PC-9 (cell line): ENCODE results near the gene SLC25A21. TPM values are rescaled to one million over a fixed set of nuclear protein-coding genes. Genes with fewer than 3 reads are reported as not detected.
A peak's percentile ranks its signal among the peaks of the same experiment; 100 is the strongest.

Experiments
- BruUV-seq: library from RNA; stranded (reverse); fragments of 400-500 nt; replicated peaks from 2 replicates; lab custom pipeline; 2021; lab: Mats Ljungman, UMichigan
- CTCF ChIA-PET: fragments of 300-600 bp; sonication (Branson Sonifier 250); formaldehyde crosslinking; loops from one replicate; lab custom pipeline; 2022; ENCODE audit warnings: antibody characterized with exemption; lab: Charles Lee
- POLR2A ChIA-PET: fragments of 300-600 bp; sonication (Branson Sonifier 250); formaldehyde crosslinking; loops from one replicate; lab custom pipeline; 2022; ENCODE audit warnings: antibody characterized with exemption; ENCODE audit not compliant: unreplicated experiment; lab: Charles Lee
- DNase-seq, 2 experiments: peaks; one replicate each; pipeline versions ENCODE4 v3.0.0 to v3.0.0-alpha.2; 2015 to 2022; ENCODE audit warnings: mixed read lengths in 1 of 2
- H2AFZ ChIP-seq: fragments of 200-600 bp; sonication (generic); 2 replicates; pipeline ENCODE4 v1.8.1; 2017; ENCODE audit warnings: antibody characterized with exemption
- H3F3A ChIP-seq: fragments of 200-600 bp; sonication (generic); 2 replicates; pipeline ENCODE4 v1.8.1; 2017; ENCODE audit warnings: antibody characterized with exemption, mild to moderate bottlenecking, low read depth; ENCODE audit not compliant: insufficient read depth
- H3K27ac ChIP-seq: fragments of 200-600 bp; sonication (generic); 2 replicates; pipeline ENCODE4 v1.6.1; 2016; ENCODE audit warnings: mixed run types
- H3K27me3 ChIP-seq: fragments of 200-600 bp; sonication (generic); 2 replicates; pipeline ENCODE4 v1.6.1; 2016; ENCODE audit warnings: low read depth, mixed run types; ENCODE audit not compliant: insufficient read depth
- H3K36me3 ChIP-seq: fragments of 200-600 bp; sonication (generic); 2 replicates; pipeline ENCODE4 v1.6.1; 2016; ENCODE audit warnings: low read depth, mixed run types
- H3K4me1 ChIP-seq: fragments of 200-600 bp; sonication (generic); replicated peaks from 2 replicates; pipeline ENCODE4 v1.6.1; 2016; ENCODE audit warnings: mixed run types; ENCODE audit not compliant: insufficient read depth
- H3K4me2 ChIP-seq: fragments of 200-600 bp; sonication (generic); 2 replicates; pipeline ENCODE4 v1.6.1; 2017; ENCODE audit warnings: mixed run types
- H3K4me3 ChIP-seq: fragments of 200-600 bp; sonication (generic); 2 replicates; pipeline ENCODE4 v1.6.1; 2016; ENCODE audit warnings: mixed run types
- H3K79me2 ChIP-seq: fragments of 200-600 bp; sonication (generic); 2 replicates; pipeline ENCODE4 v1.6.1; 2017; ENCODE audit warnings: low read depth, mixed run types
- H3K9me2 ChIP-seq: fragments of 200-600 bp; sonication (generic); 2 replicates; pipeline ENCODE4 v1.8.1; 2017; ENCODE audit warnings: mild to moderate bottlenecking; ENCODE audit not compliant: insufficient read depth
- H3K9me3 ChIP-seq: fragments of 200-600 bp; sonication (generic); 2 replicates; pipeline ENCODE4 v1.8.1; 2016; ENCODE audit warnings: low read depth; ENCODE audit not compliant: insufficient read depth
- H4K20me1 ChIP-seq: fragments of 200-600 bp; sonication (generic); 2 replicates; pipeline ENCODE4 v1.8.1; 2017; ENCODE audit not compliant: insufficient read depth
- CTCF ChIP-seq: fragments of 200-600 bp; sonication (generic); conservative IDR thresholded peaks from 2 replicates; pipeline ENCODE4 v1.6.1; 2017; ENCODE audit warnings: mixed run types, antibody characterized with exemption, mild to moderate bottlenecking, moderate library complexity
- EZH2 ChIP-seq: fragments of 200-600 bp; sonication (generic); IDR thresholded peaks from 2 replicates; pipeline ENCODE4 v1.8.0; 2017; ENCODE audit warnings: antibody characterized with exemption, low read depth
- intact Hi-C: fragments of 100-400 bp; cut with micrococcal nuclease; formaldehyde crosslinking; loops from one replicate; pipeline ENCODE4 v1.10.0; 2022; ENCODE audit not compliant: unreplicated experiment
- total RNA-seq: library from RNA; stranded (reverse); gene quantifications from 2 replicates; pipeline ENCODE4 v1.2.3, GENCODE V29; 2021

SLC25A21 gene
- total RNA-seq, 1 experiment from 2014 or later, result 3.2 TPM

- no peaks in the 10 kb centered on the region for H3K36me3 ChIP-seq
- no peaks in the 10 kb centered on the region for H3K27me3 ChIP-seq
- no peak overlapping the region for H3K27ac ChIP-seq
- H3K4me1 ChIP-seq, result peaks cover 63% of the 10 kb centered on the region
- ChIA-PET CTCF (interaction anchor here (0.9 kb wide), 1 partner anchor 24 kb away, joined by 3 read pairs; no protein-coding TSS in a partner anchor), POLR2A (interaction anchor here (0.5 kb wide), 1 partner anchor 385 kb away, joined by 4 read pairs; no protein-coding TSS in a partner anchor)
- DNase-seq, result peak; percentile 32 to 88
- BruUV-seq, result no TSS peak
- intact Hi-C loops, result loop anchor here (5.0 kb wide), 2 partner anchors 171 to 206 kb away; no protein-coding TSS in a partner anchor
- H3K9me2 ChIP-seq, result no peaks in the 10 kb centered on the region
- no peak overlapping the region for H2AFZ ChIP-seq
- no peak overlapping the region for H3K4me3 ChIP-seq
- H3K9me3 ChIP-seq, result no peaks in the 10 kb centered on the region
- no peak for TF ChIP-seq EZH2
- no peak for TF ChIP-seq CTCF
- peaks cover 27% of the 10 kb centered on the region for H3F3A ChIP-seq
- no peaks in the 10 kb centered on the region for H4K20me1 ChIP-seq
- no peaks in the 10 kb centered on the region for H3K79me2 ChIP-seq
- 0 out of 2 replicates have a peak overlapping the region, but pooled peaks have one; percentile 3 for H3K4me2 ChIP-seq
Measured at GRCh38 chr14:36771028-36771640, 401.3 kb downstream of the SLC25A21 start.

- no peak overlapping the region for H3K4me3 ChIP-seq
- H3K9me3 ChIP-seq, result no peaks in the 10 kb centered on the region
- no peak for DNase-seq
- 0 out of 2 replicates have a peak overlapping the region, but pooled peaks have one; percentile 1 for H2AFZ ChIP-seq
- H3K4me1 ChIP-seq, result peaks cover 62% of the 10 kb centered on the region
- TF ChIP-seq CTCF (no peak), EZH2 (no peak)
- no peaks in the 10 kb centered on the region for H3K9me2 ChIP-seq
- no peaks in the 10 kb centered on the region for H4K20me1 ChIP-seq
- POLR2A ChIA-PET, result interaction anchor here (0.6 kb wide), 1 partner anchor 227 kb away, joined by 7 read pairs; no protein-coding TSS in a partner anchor
- CTCF ChIA-PET, result no interaction called here
- no peaks in the 10 kb centered on the region for H3K79me2 ChIP-seq
- no peaks in the 10 kb centered on the region for H3K27me3 ChIP-seq
- peaks cover 27% of the 10 kb centered on the region for H3F3A ChIP-seq
- no peak overlapping the region for H3K4me2 ChIP-seq
- BruUV-seq, result no TSS peak
- no peaks in the 10 kb centered on the region for H3K36me3 ChIP-seq
- intact Hi-C loops, result no loop called here
- H3K27ac ChIP-seq, result peak overlapping the region; percentile 75
Measured at GRCh38 chr14:36768638-36769337, 403.6 kb downstream of the SLC25A21 start.

GRCh38 chr14:36767603-36768281, 404.7 kb downstream of the SLC25A21 start:
- peaks cover 52% of the 10 kb centered on the region for H3K4me1 ChIP-seq
- peak overlapping the region; percentile 63 for H3K4me2 ChIP-seq
- DNase-seq, result peak; percentile 55 to 91
- H3K79me2 ChIP-seq, result no peaks in the 10 kb centered on the region
- 0 out of 2 replicates have a peak overlapping the region, but pooled peaks have one; percentile 7 for H3K4me3 ChIP-seq
- no peaks in the 10 kb centered on the region for H3K36me3 ChIP-seq
- no peaks in the 10 kb centered on the region for H3K9me2 ChIP-seq
- BruUV-seq, result no TSS peak
- no peaks in the 10 kb centered on the region for H3K27me3 ChIP-seq
- H3K27ac ChIP-seq, result peak overlapping the region; percentile 75
- no peaks in the 10 kb centered on the region for H4K20me1 ChIP-seq
- H3K9me3 ChIP-seq, result no peaks in the 10 kb centered on the region; the same call in 1 of the 2 replicates
- CTCF ChIA-PET, result no interaction called here
- peaks cover 27% of the 10 kb centered on the region for H3F3A ChIP-seq
- intact Hi-C loops, result loop anchor here (2.0 kb wide), 1 partner anchor 107 kb away; the partner anchor contains the start of gene PAX9
- TF ChIP-seq CTCF (no peak), EZH2 (no peak)
- 0 out of 2 replicates have a peak overlapping the region, but pooled peaks have one; percentile 26 for H2AFZ ChIP-seq
- POLR2A ChIA-PET, result no interaction called here
